Ureter (tissue), 1 donor: ENCODE data around the gene S100PBP. TPM values are rescaled to one million over a fixed set of nuclear protein-coding genes. Genes with fewer than 3 reads are reported as not detected.
A peak's percentile ranks its signal among the peaks of the same experiment; 100 is the strongest.
"Not testable (repeated sequence)": the region's sequence is repeated elsewhere in the genome, so short reads cannot be mapped to it uniquely, and the experiment has no call there.

Experiments used
- DNase-seq: peaks from one replicate; pipeline ENCODE4 v3.0.0-alpha.2; 2020; ENCODE audit warnings: low spot score
- total RNA-seq: library from RNA; stranded (reverse); gene quantifications from one replicate; pipeline ENCODE4 v1.2.4, GENCODE V29; 2023
- donor health status: DM: yes; HTN: yes; CAD: no.

The S100PBP gene
- total RNA-seq, 1 donor from 2014 or later, result 41.0 TPM

DNA sequence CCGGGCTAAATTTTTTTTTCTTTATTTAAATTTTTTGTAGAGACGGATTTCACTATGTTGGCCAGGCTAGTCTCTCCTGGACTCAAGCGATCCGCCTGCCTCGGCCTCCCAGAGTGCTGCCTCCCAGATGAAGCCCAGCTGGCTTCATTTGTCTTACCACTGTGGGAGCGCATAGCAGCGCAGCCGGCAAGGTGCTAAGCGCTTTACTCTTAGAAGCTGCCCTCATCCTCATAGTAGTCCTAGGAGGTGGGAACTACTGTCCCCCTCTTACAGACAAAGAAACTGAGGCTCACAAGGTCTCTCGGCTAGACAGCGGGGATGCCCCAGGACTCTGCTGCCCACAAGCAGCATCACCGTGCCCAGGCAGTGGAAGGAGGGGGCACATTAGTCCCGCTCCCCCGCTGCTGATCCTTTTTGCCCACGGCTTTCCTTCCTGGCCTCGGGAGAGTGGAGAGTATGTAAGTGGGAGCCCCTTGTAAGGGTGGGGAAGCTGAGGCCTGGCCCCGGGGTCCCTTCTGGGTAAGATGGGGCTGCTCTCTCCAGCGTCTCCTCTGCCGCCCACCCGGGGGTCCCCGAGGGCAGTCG, 83.0 kb downstream of the S100PBP start:
- DNase-seq, result no peak

DNA sequence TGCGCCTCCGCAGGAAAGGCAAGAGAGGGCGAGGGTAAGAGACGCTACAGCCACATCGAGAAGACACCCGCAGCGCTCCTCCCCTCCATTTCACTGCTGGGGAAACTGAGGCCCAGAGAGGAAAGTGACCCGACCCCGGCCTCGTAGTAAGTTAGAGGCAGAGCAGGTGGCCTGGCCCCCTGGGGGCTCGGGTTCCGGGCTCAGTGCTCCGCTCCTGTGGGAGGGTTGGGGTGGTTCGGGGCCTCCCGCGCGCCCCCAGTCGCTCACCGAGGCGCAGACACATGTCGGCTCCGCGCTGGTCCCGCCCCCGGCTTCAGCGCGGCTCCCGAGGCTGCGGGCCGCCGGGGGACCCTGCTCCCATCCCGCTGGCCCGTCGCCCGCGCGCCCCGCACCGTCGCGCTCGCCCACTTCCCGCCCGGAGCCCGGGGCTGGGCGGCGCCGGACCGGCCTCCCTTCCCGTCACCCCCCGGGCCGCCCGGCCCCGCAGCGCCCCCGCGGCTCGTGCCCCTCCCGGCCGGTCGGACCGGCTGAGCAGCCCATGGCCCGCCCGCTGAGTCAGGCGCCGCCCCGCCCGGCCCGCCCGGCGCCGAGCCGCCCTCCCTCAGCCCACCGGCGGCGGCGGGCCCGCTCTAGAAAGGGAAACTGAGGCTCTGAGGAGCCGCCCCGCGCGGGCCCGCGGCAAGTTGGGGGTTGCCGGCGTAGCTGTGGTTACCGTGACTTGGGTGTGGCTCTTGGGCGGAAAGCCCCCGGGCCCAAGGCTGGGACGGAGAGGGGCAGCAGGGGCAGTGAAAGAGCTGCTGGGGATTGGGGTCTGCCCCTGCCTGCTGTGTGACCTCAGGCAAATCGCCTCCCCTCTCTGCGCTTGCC, 83.7 kb downstream of the S100PBP start, which contains the start of gene TMEM54:
Gene TMEM54, minus strand, starts transcription at position 434 of the 867 bp plus-strand sequence. Its CDS starts 151 bp downstream, at position 283.
- DNase-seq, result peak; percentile 71

DNA sequence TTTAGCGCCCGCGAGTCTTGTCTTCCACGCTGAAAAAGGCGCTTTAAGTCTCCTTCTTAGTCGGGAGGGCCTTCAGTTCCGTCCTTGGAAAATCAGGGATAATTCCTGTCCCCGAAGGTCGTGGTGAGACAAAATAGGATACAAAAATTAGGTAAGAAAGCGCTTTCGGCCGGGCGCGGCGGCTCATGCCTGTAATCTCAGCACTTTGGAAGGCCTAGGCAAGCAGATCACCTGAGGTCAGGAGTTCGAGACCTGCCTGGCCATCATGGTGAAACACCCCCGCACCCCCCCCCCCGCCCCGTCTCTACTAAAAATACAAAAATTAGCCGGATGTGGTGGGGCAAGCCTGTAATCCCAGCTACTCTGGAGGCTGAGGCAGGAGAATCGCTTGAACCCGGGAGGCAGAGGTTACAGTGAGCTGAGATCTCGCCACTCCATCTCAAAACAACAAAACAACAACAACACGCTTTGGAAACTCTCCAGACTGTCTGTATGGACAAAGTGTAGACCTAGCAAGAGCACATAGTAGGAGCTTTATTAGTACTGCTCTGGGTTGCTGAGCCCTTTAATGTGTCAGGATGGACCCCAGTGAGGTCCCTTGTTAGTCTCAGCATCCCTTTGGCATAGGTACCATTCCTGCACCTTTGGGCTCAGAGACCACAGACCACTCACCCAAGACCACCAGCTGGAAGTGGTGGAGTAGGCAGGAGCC, 84.5 kb downstream of the S100PBP start:
- DNase-seq, result no peak

DNA sequence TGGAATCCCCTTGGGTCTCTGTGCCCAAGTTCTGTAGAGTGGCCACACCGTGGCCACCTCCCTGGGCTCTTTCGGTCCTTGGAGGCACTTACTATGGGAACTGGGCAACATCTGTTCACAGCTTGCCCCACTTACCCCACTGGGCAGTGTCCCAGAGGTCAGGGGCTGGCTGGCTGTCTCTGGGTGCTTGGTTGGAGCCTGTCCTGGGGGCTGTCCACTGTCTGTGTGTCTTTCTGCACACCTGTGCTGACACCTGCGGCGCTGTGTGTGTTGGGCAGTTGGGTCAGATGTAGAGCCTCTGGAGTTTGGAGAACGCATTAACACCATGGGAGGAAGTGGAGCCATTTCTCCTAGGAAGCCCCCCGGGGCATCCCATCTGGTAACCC, 85.1 kb downstream of the S100PBP start:
- DNase-seq, result no peak

DNA sequence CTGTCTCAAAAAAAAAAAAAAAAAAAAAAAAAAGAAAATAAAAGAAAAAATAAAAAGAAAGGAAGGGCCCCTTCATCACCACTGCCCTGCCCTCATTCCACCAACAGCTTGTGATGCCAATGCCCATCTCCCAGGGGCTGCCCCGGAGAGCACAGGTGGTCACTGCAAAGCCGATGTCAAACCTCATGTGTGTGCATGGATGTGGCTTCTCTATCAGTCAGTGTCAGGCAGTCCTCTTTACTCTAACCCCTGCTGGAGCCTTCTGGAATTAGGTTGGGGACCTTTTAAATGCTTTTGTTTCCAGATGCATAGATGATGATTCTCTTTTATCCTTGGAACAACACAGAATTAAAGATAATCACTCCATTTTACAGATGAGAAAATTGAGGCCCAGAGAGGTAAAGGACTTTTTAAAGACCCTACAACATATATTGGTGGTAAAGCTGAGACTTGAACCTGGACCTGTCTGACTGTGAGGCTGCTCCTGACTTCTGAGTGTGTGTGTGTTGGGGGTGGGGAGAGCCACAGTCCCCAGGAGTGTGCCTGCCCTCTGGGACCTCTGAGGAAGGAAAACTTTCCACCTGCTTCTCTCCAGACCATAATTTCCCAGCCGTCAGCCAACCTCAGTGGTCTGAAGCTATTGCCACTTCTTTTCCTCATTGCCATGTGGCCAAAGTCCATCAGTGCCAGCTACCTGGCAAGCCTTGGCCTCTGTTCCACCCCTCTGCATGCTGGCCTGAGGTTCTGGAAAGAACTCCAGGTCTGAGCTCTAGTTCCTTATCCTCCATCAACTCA, 86.7 kb downstream of the S100PBP start:
- no peak for DNase-seq

DNA sequence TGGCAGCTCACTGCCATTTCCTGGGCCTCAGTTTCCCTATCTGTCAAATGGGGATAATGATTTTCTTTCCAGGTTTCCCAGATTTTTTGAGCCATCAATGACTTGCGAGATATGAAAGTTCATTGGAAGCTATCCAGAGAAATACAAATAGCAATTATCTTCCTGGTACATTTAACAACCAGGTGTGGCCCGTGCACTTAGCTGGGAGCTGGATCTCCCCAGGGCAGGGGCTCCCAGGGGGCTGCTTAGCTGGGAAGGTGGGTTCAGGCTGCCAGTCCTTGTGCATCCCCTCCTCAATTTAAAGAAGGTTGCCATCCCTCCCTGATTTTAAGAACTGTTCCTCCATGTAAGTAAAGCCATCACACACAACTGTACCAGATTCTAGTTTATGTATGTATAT, 87.3 kb downstream of the S100PBP start:
- no peak for DNase-seq

DNA sequence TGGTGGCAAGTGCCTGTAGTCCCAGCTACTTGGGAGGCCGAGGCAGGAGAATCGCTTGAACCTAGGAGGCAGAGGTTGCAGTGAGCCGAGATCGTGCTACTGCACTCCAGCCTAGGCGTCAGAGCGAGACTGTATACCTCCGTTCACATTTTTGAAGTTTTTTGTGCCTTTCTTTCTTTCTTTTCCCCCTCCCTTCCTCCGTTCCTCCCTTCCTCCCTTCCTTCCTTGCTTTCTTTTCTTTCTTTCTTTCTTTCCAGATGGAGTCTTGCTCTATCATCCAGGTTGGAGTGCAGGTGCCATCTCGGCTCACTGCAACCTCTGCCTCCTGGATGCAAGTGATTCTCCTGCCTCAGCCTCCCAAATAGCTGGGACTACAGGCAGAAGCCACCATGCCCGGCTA, 88.1 kb downstream of the S100PBP start:
- DNase-seq, result not testable (repeated sequence)

DNA sequence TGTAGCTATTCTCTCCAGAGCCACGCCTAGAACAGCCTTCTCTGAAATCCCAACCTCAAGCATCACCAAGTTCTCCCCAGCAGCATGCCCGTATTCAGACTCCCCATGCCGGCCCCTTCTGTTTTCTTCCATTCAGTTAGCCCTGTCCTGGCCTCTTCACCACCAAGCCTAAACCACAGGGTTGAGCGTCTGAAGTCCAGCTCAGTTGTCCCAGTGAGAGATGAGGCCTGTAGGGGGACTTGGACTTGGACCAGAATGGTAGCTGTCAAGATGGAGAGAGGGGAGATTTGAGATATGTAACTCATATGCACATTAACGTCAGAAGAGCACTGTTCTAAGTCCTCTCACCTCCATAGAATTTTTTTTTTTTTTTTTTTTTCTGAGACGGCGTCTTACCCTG, 89.2 kb downstream of the S100PBP start:
- DNase-seq, result no peak

DNA sequence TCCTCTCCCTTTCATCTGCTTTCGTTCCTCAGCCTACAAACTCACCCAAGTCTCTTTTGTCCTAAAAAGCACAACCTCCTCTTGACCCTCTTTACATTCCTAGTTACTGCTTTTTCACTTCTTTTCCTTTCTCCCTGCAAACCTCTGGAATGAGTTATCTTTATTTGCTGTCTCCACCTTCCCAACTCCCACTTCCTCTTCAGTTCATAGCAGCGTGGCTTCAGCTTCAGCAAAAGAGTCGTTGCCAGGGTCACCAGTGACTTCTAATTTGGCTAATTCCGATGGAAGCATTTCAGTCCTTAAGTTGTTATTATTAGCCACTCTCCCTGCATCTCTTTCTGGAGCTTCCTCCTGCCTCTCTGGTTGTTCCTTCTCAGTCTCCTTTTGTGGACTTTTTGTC, 90.0 kb downstream of the S100PBP start:
- DNase-seq, result no peak

Other genes with a start within 250 kb of the S100PBP start
- gene ZBTB8OS, start 167.1 kb upstream of the S100PBP start, total RNA-seq, result 48.8 TPM
- gene RBBP4, start 166.4 kb upstream of the S100PBP start, total RNA-seq, result 213 TPM
- 6.4 TPM for gene SYNC, start 114.9 kb upstream of the S100PBP start, total RNA-seq
- gene YARS1, start 295 bp upstream of the S100PBP start, total RNA-seq, result 205 TPM
- gene FNDC5, start 53.3 kb downstream of the S100PBP start, total RNA-seq, result 1.7 TPM
- 0.75 TPM for gene HPCA, start 68.8 kb downstream of the S100PBP start, total RNA-seq
- 88.7 TPM for gene TMEM54, start 83.7 kb downstream of the S100PBP start, total RNA-seq
- gene RNF19B, start 147.2 kb downstream of the S100PBP start, total RNA-seq, result 29.6 TPM
- 203 TPM for gene AK2, start 219.2 kb downstream of the S100PBP start, total RNA-seq